Tibial artery (tissue), 4 donors: ENCODE data around the gene GET3.

Experiments
- DNase-seq, 2 donors: peaks; one replicate each; pipeline ENCODE4 v3.0.0-alpha.2; 2019
- H3K27ac ChIP-seq, 2 donors: fragments of 200-600 bp; sonication (generic) in 1 of 2; 1 replicate in 1 of 2; 2 replicates in 1 of 2; pipeline ENCODE4 v1.5.1; 2018 to 2019; ENCODE audit warnings: mild to moderate bottlenecking in 1 of 2
- H3K27me3 ChIP-seq, 2 donors: fragments of 200-600 bp; sonication (generic) in 1 of 2; one replicate each; pipeline versions ENCODE4 v1.5.1 to v1.6.0; 2016 to 2019
- H3K36me3 ChIP-seq, 3 donors: fragments of 200-600 bp; sonication (generic) in 2 of 3; one replicate each; pipeline ENCODE4 v1.5.1; 2016 to 2019; ENCODE audit warnings: mild to moderate bottlenecking in 2 of 3
- H3K4me1 ChIP-seq, 4 donors: fragments of 200-600 bp; sonication (generic) in 2 of 4; 1 replicate in 3 of 4; 2 replicates in 1 of 4; pipeline ENCODE4 v1.5.1; 2016 to 2019
- H3K4me3 ChIP-seq, 2 donors: fragments of 200-600 bp; sonication (generic) in 1 of 2; 1 replicate in 1 of 2; 2 replicates in 1 of 2; pipeline ENCODE4 v1.5.1; 2018 to 2019; ENCODE audit warnings: mild to moderate bottlenecking in 2 of 2
- H3K9me3 ChIP-seq, 3 donors: fragments of 200-600 bp; sonication (generic) in 1 of 3; one replicate each; pipeline ENCODE4 v1.5.1; 2016 to 2019
- CTCF ChIP-seq, 2 experiments: fragments of 200-600 bp in 1 of 2; fragments of 450-650 bp in 1 of 2; IDR thresholded peaks; one replicate each; pipeline ENCODE4 v1.5.1; 2017 to 2019; ENCODE audit warnings: antibody characterized with exemption in 2 of 2, mild to moderate bottlenecking in 1 of 2, moderate library complexity in 1 of 2
- intact Hi-C: fragments of 100-400 bp; cut with DNase I; formaldehyde crosslinking; loops from one replicate; pipeline ENCODE4 v1.15.0; 2023; ENCODE audit warnings: low total_unique reads

GET3 gene

GRCh38 chr19:12793290-12794195 is 56.2 kb downstream of the GET3 start:
- Histone ChIP-seq H3K9me3 (no peaks in the 10 kb centered on the region), H3K36me3 (peaks cover under 1 to 15% (median 9%) of the 10 kb centered on the region in 3 donors), H3K27me3 (no peaks in the 10 kb centered on the region), H3K27ac (peak overlapping the region; percentile 98 to 99), H3K4me1 (peaks cover 0 to 37% (median 28%) of the 10 kb centered on the region in 4 donors), H3K4me3 (peak overlapping the region; percentile 86 to 96)
- DNase-seq = peak; percentile 89 to 97
- TF ChIP-seq CTCF (IDR thresholded peaks at IDR 0.05) = peak; percentile 4
- intact Hi-C loops = loop anchor here (2.0 to 10.0 kb wide), 2 partner anchors 15 to 1051 kb away; no protein-coding TSS in a partner anchor

GRCh38 chr19:12794196-12794941 is 57.1 kb downstream of the GET3 start:
- Histone ChIP-seq H3K27me3 (no peaks in the 10 kb centered on the region), H3K36me3 (peaks cover 9 to 24% (median 18%) of the 10 kb centered on the region in 3 donors), H3K4me1 (peaks cover 0 to 29% (median 20%) of the 10 kb centered on the region in 4 donors), H3K27ac (peak overlapping the region; percentile 98 to 99), H3K9me3 (no peaks in the 10 kb centered on the region), H3K4me3 (peak overlapping the region; percentile 86 to 96)
- TF ChIP-seq CTCF (IDR thresholded peaks at IDR 0.05) = peak in 1 of 2 experiments; percentile 3
- intact Hi-C loops = loop anchor here (10.0 kb wide), 1 partner anchor 1050 kb away; no protein-coding TSS in a partner anchor
- no peak for DNase-seq

GRCh38 chr19:12794971-12795381 is 57.7 kb downstream of the GET3 start:
- H3K4me1 ChIP-seq = peaks cover 0 to 28% (median 20%) of the 10 kb centered on the region in 4 donors
- TF ChIP-seq CTCF (IDR thresholded peaks at IDR 0.05) = no peak
- peaks cover 12 to 30% (median 24%) of the 10 kb centered on the region in 3 donors for H3K36me3 ChIP-seq
- peak overlapping the region; percentile 98 to 99 for H3K27ac ChIP-seq
- H3K27me3 ChIP-seq = no peaks in the 10 kb centered on the region
- intact Hi-C loops = loop anchor here (10.0 kb wide), 1 partner anchor 1050 kb away; no protein-coding TSS in a partner anchor
- H3K4me3 ChIP-seq = peak overlapping the region in 1 of 2 donors; percentile 96
- no peak for DNase-seq
- H3K9me3 ChIP-seq = no peaks in the 10 kb centered on the region

GRCh38 chr19:12796146-12797071 is 59.1 kb downstream of the GET3 start:
- intact Hi-C loops = loop anchor here (2.0 to 10.0 kb wide), 2 partner anchors 30 to 1048 kb away; no protein-coding TSS in a partner anchor
- peak; percentile 95 to 97 for TF ChIP-seq CTCF (IDR thresholded peaks at IDR 0.05)
- H3K27me3 ChIP-seq = no peaks in the 10 kb centered on the region
- no peak overlapping the region for H3K4me3 ChIP-seq
- peaks cover 12 to 30% (median 28%) of the 10 kb centered on the region in 3 donors for H3K36me3 ChIP-seq
- no peaks in the 10 kb centered on the region for H3K9me3 ChIP-seq
- H3K4me1 ChIP-seq = peaks cover 0 to 32% (median 24%) of the 10 kb centered on the region in 4 donors
- peak in 1 of 2 donors; percentile 86 for DNase-seq
- peak overlapping the region; percentile 60 to 98 for H3K27ac ChIP-seq
